ENCODE measurements around the gene SMIM3.
"Not testable (repeated sequence)": the region's sequence is repeated elsewhere in the genome, so short reads cannot be mapped to it uniquely, and the experiment has no call there.

Gene SMIM3

DNA sequence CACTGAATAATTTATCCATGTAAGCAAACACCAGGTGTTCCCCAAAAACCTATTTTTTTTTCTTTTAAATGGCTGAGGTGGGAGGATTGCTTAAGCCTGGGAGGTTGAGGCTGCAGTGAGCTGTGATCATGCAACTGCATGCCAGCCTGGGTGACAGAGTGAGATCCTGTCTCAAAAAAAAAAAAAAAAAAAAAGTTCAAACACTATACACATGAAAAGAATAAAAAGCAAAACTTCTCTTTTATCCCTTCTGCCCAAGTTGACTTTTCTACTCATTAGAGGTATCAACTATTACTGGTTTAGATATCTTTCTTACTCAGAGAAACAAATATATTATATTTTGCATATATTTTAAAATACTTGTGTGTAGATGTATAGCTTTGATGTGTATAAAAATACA lies 37.6 kb upstream of the SMIM3 start:
- no peak for DNase-seq
- Histone ChIP-seq H3K27ac (no peak overlapping the region), H3K4me3 (ENCODE audit: low read depth, low read length) (no peak overlapping the region), H3K36me3 (peaks cover 4% of the 10 kb centered on the region), H3K27me3 (ENCODE audit: insufficient read depth, low read depth, severe bottlenecking) (no peaks in the 10 kb centered on the region), H3K9me3 (ENCODE audit: severe bottlenecking) (no peaks in the 10 kb centered on the region)
- TF ChIP-seq, protein P1, sequence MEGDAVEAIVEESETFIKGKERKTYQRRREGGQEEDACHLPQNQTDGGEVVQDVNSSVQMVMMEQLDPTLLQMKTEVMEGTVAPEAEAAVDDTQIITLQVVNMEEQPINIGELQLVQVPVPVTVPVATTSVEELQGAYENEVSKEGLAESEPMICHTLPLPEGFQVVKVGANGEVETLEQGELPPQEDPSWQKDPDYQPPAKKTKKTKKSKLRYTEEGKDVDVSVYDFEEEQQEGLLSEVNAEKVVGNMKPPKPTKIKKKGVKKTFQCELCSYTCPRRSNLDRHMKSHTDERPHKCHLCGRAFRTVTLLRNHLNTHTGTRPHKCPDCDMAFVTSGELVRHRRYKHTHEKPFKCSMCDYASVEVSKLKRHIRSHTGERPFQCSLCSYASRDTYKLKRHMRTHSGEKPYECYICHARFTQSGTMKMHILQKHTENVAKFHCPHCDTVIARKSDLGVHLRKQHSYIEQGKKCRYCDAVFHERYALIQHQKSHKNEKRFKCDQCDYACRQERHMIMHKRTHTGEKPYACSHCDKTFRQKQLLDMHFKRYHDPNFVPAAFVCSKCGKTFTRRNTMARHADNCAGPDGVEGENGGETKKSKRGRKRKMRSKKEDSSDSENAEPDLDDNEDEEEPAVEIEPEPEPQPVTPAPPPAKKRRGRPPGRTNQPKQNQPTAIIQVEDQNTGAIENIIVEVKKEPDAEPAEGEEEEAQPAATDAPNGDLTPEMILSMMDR (IDR thresholded peaks at IDR 0.05; ENCODE audit: low read depth, low read length) = no peak

DNA sequence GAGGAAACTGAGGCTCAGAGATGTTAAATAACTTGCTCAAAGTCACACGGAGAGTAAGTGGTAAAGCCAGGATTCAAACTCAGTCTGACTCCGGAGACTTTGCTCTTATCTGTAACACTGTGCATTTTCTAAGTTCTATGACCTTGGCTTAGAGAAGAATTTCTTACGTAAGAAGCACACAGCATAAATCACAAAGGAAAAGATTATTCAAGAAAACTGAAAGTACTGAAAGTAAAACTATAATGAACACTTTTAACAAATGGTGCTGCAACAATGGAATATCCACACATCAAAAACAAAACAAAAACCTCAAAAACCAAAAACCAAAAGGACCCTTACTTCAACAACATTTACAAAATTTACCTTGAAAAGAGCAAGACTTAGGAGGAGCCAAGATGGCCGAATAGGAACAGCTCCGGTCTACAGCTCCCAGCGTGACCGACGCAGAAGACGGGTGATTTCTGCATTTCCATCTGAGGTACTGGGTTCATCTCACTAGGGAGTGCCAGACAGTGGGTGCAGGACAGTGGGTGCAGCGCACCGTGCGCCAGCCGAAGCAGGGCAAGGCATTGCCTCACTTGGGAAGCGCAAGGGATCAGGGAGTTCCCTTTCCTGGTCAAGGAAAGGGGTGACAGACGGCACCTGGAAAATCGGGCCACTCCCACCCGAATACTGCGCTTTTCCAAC lies 36.0 kb upstream of the SMIM3 start:
- not testable (repeated sequence) for H3K27ac ChIP-seq, H3K36me3 ChIP-seq

DNA sequence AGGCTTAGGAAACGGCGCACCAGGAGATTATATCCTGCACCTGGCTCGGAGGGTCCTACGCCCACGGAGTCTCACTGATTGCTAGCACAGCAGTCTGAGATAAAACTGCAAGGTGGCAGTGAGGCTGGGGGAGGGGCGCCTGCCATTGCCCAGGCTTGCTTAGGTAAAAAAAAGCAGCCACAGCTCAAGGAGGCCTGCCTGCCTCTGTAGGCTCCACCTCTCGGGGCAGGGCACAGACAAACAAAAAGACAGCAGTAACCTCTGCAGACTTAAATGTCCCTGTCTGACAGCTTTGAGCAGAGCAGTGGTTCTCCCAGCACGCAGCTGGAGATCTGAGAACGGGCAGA lies 35.4 kb upstream of the SMIM3 start:
- not testable (repeated sequence) for H3K27ac ChIP-seq; H3K27me3 ChIP-seq (ENCODE audit: insufficient read depth, low read depth, severe bottlenecking); H3K36me3 ChIP-seq; H3K9me3 ChIP-seq (ENCODE audit: severe bottlenecking); DNase-seq; H3K4me3 ChIP-seq (ENCODE audit: low read depth, low read length)

More for the DNA sequence above, 36.0 kb upstream of the SMIM3 start:
- H3K27me3 ChIP-seq (ENCODE audit: insufficient read depth, low read depth, severe bottlenecking); H3K4me3 ChIP-seq (ENCODE audit: low read depth, low read length); H3K9me3 ChIP-seq (ENCODE audit: severe bottlenecking); DNase-seq: not testable (repeated sequence)

DNA sequence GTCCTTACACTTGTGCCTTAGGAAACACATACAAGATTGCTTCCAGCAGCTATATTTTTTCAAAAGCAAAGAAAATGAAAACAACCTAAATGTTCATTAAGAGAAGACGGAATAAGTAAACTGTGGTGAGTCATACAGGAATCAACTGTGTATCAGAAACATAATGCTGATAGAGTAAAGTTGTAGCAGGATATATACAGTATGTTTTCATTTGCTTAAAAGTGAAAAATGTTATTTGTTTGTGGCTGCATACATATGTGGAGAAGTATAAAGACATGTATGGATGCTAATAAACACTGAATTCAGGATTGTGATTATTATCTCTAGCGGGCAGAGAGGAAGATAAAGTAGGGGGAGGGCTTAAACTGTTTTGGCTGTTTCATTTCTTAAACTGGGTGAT lies 28.1 kb upstream of the SMIM3 start:
- Histone ChIP-seq H3K9me3 (ENCODE audit: severe bottlenecking) (no peaks in the 10 kb centered on the region), H3K27ac (no peak overlapping the region), H3K27me3 (ENCODE audit: insufficient read depth, low read depth, severe bottlenecking) (no peaks in the 10 kb centered on the region), H3K36me3 (peaks cover 48% of the 10 kb centered on the region), H3K4me3 (ENCODE audit: low read depth, low read length) (no peak overlapping the region)
- DNase-seq = no peak
- TF ChIP-seq, protein P1 (IDR thresholded peaks at IDR 0.05; ENCODE audit: low read depth, low read length) = no peak

DNA sequence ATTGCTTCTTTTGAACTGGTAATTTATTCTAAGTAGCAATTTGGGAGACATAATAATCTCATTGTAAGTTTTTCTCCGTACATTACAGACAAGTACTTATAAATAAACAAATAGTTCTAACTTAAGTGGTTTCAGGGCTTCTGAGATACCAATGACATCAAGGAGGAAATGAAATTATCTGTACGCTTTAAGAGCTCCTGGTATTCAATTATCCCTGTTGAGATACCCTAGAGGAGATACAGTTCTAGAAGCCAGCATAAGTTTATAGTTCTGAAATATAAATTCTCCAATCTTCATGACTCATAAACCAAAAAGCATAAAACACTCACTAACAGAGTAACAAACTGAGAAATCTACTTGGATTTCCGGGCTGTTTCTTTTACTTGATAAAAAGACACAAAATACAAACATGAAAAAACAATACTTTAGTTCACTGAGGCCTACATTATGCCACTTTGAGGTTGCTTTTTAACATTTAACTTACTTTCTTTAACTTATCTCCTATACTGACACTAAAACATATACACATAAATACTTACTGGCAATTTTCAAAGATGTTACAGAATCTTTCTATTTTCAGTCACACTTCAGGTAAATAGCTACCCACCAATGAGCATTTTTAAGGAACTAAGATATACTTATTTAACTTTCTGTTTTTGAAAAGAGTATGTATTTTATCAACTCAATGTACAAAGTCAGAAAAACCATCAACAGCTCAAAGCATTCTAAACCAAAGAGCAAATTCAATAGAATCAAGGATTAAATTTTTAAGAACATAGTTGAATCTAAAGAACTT lies 27.3 kb upstream of the SMIM3 start:
- no peak overlapping the region for H3K27ac ChIP-seq
- no peak overlapping the region for H3K4me3 ChIP-seq (ENCODE audit: low read depth, low read length)
- peaks cover 51% of the 10 kb centered on the region for H3K36me3 ChIP-seq
- no peak for DNase-seq
- H3K9me3 ChIP-seq (ENCODE audit: severe bottlenecking) = no peaks in the 10 kb centered on the region
- TF ChIP-seq, protein P1 (IDR thresholded peaks at IDR 0.05; ENCODE audit: low read depth, low read length) = no peak
- H3K27me3 ChIP-seq (ENCODE audit: insufficient read depth, low read depth, severe bottlenecking) = no peaks in the 10 kb centered on the region

DNA sequence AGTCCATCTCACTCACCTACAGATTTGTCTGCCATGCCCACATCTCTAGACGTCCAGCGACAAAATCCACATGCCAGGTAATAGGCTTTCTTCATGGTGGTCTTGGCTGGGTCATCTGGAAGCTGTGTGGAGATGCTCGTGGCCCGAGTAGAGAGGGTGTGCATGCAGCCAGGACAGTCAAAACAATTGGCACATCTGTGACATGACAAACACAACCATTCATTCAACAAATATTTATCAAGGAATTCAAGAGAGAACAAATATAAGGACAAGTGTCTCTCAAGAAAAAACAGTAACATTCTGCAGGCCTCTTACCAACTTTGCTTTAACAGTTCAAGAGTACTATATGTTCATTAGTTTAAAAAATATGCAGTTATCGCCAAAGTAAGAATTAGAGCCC lies 25.1 kb upstream of the SMIM3 start:
- Histone ChIP-seq H3K36me3 (peaks cover 51% of the 10 kb centered on the region), H3K27me3 (ENCODE audit: insufficient read depth, low read depth, severe bottlenecking) (no peaks in the 10 kb centered on the region), H3K4me3 (ENCODE audit: low read depth, low read length) (no peak overlapping the region), H3K9me3 (ENCODE audit: severe bottlenecking) (no peaks in the 10 kb centered on the region), H3K27ac (no peak overlapping the region)
- no peak for DNase-seq
- TF ChIP-seq, protein P1 (IDR thresholded peaks at IDR 0.05; ENCODE audit: low read depth, low read length) = no peak
